H1 (cell line): ENCODE results near the gene SPON2. TPM values are rescaled to one million over a fixed set of nuclear protein-coding genes. Genes with fewer than 3 reads are reported as not detected.

Experiments
- BACH1 ChIP-seq: IDR thresholded peaks from 2 replicates; pipeline ENCODE4 v1.6.1; 2012; ENCODE audit warnings: low read length, improper control_type of control experiment
- CBX8 ChIP-seq: fragments of 300-800, 300-1000 bp; sonication (generic); IDR thresholded peaks from 2 replicates; pipeline ENCODE4 v1.7.1; 2016; ENCODE audit warnings: low read depth, low read length, borderline replicate concordance
- HDAC2 ChIP-seq, 2 experiments: fragments of 300-600 bp in 1 of 2; sonication (generic) in 1 of 2; IDR thresholded peaks; 2 replicates each; pipeline ENCODE4 v1.6.1; 2011 to 2012; ENCODE audit warnings: low read depth in 2 of 2, low read length in 2 of 2, mild to moderate bottlenecking in 2 of 2, moderate library complexity in 2 of 2, borderline replicate concordance in 1 of 2, inconsistent platforms in 1 of 2
- POLR2AphosphoS5 ChIP-seq: IDR thresholded peaks from 2 replicates; pipeline ENCODE4 v1.6.1; 2011; ENCODE audit warnings: low read depth, low read length
- RBBP5 ChIP-seq: IDR thresholded peaks from 2 replicates; pipeline ENCODE4 v1.7.1; 2012; ENCODE audit warnings: low read depth, mild to moderate bottlenecking, inconsistent platforms, low read length, moderate library complexity, borderline replicate concordance
- RXRA ChIP-seq: IDR thresholded peaks from 2 replicates; pipeline ENCODE4 v1.6.1; 2011; ENCODE audit warnings: low read depth, mild to moderate bottlenecking, low read length, moderate library complexity; ENCODE audit not compliant: insufficient read depth
- SAP30 ChIP-seq: fragments of 300-600 bp; sonication (generic); IDR thresholded peaks from 2 replicates; pipeline ENCODE4 v1.7.1; 2012; ENCODE audit warnings: low read length, moderate library complexity, mild to moderate bottlenecking, inconsistent platforms; ENCODE audit not compliant: insufficient read depth, insufficient replicate concordance
- polyA plus RNA-seq, 7 experiments: library from polyadenylated mRNA; depleted of rRNA in 3 of 7; stranded (reverse) in 5 of 7; unstranded in 2 of 7; fragments of >200 nt in 5 of 7; fragments of 200-250 nt in 2 of 7; gene quantifications; 1 replicate in 5 of 7; 2 replicates in 1 of 7; 4 replicates in 1 of 7; pipeline versions ENCODE4 v1.2.1 to v1.2.3, GENCODE V29; 2011 to 2013; ENCODE audit warnings: missing spikeins in 2 of 7, mixed read lengths in 2 of 7
- total RNA-seq: library from RNA; stranded (reverse); fragmentation: NEBNext Ultra II Directional; extraction: Animal tissue kit (Norgen Biotek cat#: 25700); gene quantifications from 2 replicates; pipeline ENCODE4 v1.2.1, GENCODE V29; 2021
- TF ChIP-seq, protein P1 (sequence below): IDR thresholded peaks from 2 replicates; pipeline ENCODE4 v1.6.1; 2012; ENCODE audit warnings: inconsistent platforms

The SPON2 gene
- total and polyA plus RNA-seq, 2 of the 8 experiments (the other 6 are each of a cell fraction or from before 2014, with no cell fraction given) = 2.8 to 3.2 TPM

DNA sequence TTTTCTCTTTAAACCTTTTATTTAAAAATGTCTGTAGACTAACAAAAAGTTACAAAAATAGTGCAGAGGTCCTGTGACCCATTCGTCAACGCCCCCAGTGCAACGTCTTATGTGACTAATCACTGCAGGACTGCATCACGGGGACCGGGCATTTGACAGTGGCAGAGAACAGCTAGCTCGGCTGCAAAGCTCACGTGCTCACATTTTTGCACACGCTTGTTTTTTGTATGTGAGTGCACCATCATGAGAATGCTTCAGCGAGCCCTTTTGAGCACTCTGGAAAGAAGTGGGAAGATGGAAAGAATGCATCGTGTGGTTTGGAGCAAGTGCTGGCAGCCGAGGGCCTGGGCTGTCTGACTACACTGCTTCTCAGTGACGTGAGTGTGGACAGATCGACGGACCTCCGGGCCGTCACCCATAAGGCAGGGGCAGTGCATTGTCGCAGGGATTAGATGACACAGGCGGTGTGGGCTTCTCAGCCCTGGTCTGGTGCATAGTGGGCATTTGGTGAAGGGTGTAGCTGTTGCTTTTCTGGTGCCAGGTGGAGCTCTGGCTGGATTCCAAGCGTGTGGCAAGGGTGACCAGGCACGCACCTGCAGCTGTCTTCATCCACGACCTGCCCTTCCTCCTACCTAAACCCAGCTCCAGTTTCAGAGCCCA lies 17.7 kb downstream of the SPON2 start (continued):
- no peak for TF ChIP-seq BACH1
- no peak for TF ChIP-seq HDAC2 (IDR thresholded peaks at IDR 0.05; ENCODE audit: borderline replicate concordance in 1 of 2, low read depth in 2 of 2, low read length in 2 of 2)
- no peak for TF ChIP-seq RBBP5
- TF ChIP-seq RXRA = no peak
- no peak for TF ChIP-seq SAP30
- TF ChIP-seq POLR2AphosphoS5 = no peak
- TF ChIP-seq, protein P1, sequence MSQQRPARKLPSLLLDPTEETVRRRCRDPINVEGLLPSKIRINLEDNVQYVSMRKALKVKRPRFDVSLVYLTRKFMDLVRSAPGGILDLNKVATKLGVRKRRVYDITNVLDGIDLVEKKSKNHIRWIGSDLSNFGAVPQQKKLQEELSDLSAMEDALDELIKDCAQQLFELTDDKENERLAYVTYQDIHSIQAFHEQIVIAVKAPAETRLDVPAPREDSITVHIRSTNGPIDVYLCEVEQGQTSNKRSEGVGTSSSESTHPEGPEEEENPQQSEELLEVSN = no peak
- no peak for TF ChIP-seq CBX8
